HG03469 (cell line): ENCODE results near the gene CDH4.

ENCODE experiments used
- ATAC-seq: cut with Tn5 transposase; IDR thresholded peaks from one replicate; pipeline ENCODE4 v1.9.1; 2021; ENCODE audit warnings: mild to moderate bottlenecking, moderate library complexity, moderate number of reproducible peaks; ENCODE audit not compliant: unreplicated experiment

The CDH4 gene

DNA sequence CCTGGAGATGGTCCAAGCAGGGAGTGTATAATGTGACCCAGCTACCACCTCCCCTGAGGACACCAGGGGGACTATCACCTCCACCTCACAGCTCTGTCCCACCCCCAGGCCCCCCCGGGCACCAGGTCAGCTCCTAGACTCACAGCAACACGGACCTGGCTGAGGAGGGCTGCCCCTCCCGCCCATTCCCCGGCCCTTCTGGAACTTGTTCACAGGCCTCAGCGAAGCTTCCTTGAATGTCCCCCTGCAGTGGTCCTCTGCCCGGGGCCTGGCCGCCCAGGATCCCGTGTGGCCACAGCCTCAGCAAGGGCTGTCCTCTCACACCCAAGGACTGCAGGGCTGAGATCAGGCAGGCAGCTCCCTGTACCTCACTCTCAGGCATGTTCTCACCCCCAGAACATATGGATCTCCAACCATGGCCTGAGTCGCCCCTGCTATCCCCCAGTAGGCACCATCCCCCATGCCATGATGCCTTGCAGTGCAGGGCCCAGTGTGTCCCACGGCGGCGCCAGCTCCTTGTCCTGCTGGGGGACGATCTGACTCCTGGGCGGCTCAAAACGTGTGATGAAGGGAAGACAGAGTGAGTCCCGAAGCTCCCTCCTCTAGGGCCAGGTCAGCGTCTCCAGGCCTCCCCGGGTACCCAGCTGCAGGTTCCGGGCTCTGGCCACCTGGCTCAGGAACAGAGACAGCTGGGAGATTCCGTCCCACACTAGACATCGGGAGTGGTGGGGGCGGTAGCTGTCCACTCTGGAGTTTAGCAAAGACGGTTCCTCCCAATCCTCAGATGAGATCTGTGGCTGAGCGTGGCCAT is 655.2 kb downstream of the CDH4 start:
- ATAC-seq, result no peak

DNA sequence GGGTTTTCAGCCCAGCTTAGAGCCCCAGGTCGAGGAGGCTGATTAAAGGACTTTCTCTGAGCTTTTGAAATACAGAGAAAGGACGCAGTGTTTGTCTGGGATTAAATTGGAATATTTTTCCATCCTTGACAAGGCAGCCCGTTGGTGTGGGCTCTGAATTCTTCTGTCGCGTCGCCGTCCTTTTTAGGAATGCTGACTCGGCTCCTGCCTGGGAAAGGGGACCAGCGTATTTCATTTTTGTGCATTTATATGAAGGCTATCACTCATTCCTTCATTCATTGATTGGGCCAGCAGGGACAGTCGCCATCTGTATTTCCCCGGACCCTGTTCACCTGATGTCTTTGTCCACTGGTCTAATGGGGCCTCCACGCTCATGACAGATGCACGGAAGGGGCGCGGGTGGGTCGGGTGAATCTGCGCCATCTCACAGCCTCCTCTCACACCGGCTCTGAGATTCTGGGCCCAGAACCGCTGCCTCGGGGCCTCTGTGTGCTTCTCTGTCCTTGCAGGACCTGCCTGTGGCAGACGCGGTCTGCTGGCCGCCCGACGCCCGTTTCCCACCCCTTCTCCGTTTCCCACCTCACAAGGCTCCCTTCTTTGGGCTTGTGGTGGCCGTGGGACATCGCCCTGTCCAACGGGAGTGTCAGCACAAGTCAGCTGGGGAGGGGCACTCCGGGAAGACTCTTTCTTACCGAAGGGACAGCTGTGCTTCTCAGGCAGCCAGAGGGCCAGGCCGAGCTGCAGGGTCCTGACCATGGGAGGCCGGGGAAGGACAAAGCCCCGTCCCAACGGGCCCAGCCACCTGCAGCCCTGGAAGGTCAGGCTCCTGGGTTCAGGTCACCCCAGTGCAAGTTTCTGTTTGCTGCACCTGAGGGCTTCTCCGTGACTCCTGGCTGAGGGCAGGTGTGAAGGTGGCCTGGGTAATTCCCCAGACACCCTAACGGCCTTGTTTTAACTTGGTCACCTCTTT is 656.3 kb downstream of the CDH4 start:
- ATAC-seq, result no peak

DNA sequence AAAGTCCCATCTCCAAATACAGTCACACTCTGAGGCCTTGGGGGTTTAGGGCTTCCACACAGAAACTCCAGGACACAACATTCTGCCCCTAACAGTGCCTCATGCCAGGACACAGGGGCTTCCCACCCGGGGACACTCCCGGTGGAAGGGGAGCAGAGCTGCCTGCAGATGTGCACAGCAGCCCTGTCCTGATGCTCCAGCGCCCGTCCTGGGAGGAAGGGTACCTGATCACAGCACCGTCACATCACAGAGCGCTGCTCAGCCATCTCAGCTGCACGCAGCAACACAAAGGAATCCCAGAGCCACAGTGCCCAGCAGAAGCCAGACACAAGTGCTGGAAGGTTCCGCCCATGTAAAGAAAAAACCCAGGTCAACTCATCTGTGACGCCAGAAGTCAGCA is 657.0 kb downstream of the CDH4 start:
- no peak for ATAC-seq

DNA sequence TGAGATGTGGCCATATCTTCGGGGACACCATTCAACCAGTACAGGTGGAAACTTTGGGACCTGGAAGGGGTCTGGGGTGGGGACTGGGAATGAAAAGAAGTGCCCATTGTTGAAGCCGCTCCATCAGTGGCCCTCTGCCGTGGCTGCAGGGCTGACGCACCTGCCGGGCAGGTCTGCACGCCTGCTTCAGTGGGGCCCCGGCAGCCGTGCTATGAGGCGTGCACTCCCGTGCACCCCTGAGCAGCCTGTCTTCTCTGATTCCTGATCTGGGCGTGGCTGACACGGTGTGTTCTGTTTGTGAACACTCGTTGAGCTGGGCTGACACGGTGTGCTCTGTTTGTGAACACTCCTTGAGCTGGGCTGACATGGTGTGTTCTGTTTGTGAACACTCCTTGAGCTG is 657.8 kb downstream of the CDH4 start:
- ATAC-seq, result no peak

DNA sequence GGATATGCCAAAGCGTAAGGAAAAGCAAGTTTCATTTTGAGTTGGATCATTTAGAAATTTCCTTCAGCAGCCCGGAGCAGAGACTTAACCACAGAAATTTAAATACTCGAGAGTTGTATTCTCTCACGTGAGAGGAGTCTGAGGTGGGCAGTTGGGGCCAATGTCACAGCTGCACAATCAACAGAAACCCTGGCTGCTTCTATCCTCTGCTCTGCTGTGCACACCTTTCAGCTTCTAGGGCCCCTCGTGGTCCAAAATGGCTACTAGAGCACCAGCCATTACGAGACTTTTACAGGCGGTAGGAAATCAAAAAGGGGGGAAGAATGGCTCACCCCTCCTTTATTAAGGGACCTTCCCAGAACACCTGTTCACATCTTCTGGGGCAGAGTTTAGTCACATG is 659.8 kb downstream of the CDH4 start:
- no peak for ATAC-seq

DNA sequence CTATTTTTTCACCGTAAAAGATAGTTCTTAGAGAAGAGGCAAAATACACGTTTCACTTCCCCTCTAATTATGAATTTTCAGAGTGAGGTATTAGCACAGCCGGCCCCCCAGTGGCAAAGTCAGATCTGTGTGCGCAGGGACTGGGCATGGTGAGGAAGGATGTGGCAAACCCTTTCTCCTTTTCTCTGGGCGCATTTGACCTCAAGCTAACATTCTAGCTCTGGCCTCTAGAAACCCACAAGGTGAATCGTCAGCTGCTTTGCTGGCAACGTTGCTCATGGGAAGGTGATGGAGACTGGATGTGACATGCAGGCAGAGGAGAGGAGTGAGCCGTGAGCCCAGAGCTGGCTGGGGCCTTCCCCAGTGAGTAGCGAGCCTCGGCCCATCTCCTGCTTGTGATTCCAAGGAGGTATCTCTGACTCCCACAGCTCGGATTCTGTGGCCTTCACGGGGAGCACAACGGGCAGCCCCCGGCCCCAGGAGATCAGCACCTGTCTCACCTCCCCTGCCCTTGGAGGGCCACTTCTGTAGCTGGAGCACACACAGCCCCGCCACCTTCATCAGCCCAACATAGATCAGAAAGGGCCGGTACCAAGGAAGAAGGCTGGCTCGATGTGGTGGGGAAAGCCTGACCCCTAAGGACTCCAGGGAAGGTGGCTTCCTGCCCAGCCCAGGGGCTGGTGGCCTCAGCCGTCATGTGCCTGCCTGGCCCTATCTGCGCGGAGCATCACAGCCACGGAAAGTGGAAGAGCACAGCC is 660.8 kb downstream of the CDH4 start:
- ATAC-seq, result peak; percentile 70

DNA sequence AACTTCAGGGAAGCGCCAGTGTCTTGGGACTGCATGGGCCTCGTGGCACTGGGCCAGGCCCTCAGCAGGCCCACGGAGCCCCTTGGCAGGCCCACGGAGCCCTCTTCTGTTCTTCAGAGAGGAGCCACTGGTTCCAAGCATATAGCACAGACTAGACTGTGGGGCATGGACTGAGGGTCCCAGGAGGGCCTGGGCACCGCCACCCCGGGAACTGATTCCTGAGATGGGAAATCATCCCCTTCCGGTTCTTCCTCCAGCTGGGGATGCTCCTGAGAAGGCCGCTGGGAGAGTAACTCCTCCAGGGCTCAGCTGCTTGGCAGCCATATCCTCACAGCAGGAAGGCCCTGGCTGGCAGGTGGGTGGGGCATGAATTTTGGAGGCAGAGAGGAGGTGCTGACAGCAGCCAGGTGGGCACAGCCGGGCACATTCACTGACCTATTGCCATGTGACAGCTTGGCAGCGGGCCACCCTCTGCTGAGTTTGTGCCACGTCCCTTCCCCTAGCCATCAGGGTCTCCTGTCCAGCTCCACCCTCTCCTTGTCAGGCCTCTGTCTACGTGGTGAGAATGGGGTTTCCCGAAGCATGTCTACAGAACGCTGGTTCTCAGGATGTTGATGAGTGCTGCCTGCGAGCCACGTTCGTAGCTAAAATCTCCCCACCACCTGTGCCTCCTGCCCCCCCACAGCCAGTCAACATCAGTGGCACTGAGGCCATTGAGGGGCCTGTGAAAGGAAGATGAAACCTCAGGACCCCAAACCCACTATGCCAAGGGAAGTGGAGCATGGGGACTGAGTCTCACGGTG is 661.6 kb downstream of the CDH4 start:
- no peak for ATAC-seq

DNA sequence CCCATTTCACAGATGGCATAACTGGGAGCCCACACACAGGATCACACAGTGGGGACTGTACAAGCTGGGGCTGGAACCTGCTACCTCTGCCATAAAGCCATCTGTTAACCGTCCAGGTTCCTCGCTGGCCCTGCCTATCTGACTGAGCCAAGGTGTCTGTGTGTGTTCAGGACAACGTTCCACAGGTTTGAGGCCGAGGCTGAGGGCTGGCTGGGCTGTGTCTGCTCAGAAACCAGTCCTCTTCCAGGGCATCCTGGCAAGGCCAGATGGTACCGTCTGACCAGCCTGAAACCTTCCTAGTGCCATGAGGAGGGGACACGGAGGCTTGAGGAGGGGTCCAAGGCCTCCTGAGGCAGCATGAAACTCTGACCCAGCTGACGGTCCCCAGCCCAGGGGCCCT is 663.0 kb downstream of the CDH4 start:
- no peak for ATAC-seq

DNA sequence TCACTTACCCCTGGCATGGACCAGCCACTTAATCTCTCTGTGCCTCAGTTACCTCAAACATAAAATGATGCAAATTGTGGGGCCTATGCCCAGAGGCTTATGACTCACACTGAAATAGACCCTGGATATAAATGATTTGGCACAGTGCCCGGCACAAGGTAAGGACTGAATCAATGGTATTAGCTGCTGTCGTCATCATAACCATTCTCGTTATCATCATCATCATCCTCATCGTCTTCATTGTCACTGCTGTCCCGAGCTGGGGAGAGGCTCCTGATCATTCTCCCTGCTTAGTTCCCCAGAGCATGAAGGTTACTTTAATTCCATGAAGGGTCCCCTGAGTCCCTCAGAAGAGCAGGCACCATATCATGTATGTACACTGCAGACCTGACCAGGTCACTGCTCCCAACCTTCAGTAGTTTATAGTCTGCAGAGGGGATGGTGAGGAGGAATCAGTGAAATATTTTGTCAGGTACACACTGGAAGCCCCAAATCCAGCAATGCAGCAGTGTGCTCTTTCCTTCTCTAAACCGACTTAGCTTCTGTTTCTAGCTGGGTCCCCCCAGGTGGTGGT is 664.3 kb downstream of the CDH4 start:
- ATAC-seq, result no peak

DNA sequence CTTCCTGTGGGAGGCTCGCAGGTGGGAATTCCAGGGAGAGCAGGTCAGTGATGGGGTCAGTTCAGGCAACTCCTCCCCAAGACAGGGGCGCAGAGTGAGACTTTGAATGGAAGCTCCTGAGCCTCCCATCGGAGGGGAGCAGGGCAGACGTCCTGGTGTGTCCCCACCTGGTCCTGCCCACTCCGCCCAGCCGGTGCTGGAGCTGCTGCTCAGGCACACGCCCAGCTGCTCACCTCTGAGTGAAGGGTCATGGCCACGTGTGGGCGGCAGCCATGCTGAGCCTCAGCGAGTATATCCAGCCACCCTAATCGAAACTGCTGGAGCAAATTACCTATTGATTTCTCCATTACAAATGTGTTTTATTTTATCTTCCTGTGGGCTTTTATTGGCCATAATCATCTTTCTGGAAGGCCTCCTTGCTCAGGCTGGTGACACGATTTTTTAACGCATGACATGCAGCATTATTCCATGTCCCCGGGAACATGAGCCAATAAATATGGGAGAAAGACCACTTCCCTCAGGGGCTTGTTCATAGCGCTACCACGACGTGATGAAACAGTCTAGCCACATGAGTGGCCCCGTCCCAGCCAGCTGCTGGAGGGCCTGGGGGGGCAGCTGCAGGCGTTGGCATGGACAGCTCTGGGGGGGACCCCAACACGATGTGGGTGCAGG is 665.5 kb downstream of the CDH4 start:
- ATAC-seq, result no peak

DNA sequence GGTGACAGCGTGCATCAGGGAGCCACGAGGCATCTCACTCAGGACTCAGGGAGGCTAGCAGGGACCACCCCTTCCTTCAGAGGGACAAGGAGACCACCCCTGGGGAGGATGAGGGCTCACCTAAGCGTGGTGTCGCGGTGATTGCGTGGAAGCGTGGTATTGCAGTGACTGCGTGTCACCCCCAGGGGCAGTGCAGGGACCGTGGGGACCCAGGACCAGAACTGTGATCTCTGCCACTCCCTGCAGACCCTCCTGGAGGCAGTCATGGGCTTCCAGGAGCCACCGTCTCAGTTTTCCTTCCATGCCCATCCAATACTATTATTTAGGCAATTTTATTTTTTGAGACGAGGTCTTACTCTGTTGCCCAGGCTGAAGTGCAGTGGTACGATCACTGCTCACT is 666.5 kb downstream of the CDH4 start:
- ATAC-seq, result no peak

DNA sequence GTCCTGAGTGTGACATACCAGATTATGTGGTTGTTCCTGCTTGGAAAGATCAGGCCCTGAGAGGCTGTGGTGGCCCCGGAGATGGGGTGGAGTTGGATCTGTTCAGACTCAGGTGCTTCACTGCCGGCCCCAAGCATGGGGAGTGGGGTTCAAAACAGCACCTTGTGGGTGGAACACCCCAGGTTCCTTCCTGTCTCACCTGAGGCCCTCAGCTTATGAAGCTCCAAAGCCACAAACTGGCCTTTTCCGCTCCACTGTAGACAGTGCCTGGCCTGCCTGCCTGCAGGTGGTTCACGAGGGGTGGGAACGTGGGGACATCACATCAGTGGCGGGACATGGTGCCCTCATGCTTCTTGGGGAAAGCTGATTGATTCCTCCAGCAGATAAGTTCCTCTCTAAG is 667.2 kb downstream of the CDH4 start:
- ATAC-seq, result no peak

DNA sequence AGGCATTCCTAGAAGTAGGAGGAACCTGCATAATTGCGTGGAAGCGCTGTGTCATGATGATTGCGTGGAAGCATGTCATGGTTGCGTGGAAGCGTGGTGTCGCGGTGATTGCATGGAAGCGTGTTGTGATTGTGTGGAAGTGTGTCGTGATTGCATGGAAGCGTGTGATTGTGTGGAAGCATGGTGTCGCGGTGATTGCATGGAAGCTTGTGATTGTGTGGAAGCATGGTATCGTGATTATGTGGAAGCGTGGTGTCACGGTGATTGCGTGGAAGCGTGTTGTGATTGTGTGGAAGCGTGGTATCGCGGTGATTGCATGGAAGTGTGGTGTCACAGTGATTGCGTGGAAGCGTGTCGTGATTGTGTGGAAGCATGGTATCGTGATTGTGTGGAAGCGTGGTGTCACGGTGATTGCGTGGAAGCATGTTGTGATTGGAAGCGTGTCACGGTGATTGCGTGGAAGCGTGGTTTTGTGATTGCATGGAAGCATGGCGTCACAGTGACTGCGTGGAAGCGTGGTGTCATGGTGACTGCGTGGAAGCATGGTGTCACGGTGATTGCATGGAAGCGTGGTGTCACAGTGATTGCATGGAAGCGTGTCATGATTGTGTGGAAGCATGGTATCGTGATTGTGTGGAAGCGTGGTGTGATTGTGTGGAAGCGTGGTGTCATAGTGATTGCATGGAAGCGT is 667.8 kb downstream of the CDH4 start:
- no peak for ATAC-seq

DNA sequence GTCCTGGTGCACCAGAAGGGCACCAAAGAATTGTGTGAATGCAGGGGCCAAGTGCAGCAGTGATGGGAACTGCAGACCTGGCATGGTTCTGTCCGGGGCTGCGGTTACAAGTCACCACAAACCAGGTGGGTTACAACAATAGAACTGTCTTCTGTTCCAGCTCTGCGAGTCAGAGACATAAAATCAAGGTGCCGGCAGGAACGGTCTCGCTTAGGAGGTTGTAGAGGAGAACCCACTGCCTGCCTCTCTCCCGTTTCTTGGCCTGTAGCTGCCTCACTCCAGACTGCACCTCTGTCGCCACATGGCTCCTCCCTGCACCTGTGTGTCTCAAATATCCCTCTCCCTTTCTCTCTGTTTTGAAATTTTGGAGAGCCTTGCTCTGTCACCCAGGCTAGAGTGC is 670.4 kb downstream of the CDH4 start:
- no peak for ATAC-seq

DNA sequence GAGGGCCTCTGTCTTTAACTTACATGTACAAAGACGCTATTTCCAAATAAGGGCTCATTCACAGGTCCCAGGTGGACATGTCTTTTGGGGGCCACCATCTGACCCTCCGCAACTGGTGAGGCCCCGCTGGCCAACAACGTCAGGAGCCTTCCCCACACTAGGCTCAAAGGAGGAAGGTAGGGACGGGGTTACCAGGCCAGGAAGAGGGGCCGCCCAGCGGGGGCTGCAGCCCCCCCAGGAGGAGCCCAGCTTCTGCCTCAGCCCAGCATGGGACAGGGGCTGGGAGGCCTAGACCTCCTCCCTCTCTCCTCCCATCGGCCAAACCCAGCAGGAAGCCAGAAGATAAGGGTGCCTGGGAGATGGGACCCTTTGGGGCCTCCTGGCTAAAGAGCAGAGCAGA is 670.9 kb downstream of the CDH4 start:
- ATAC-seq, result no peak

DNA sequence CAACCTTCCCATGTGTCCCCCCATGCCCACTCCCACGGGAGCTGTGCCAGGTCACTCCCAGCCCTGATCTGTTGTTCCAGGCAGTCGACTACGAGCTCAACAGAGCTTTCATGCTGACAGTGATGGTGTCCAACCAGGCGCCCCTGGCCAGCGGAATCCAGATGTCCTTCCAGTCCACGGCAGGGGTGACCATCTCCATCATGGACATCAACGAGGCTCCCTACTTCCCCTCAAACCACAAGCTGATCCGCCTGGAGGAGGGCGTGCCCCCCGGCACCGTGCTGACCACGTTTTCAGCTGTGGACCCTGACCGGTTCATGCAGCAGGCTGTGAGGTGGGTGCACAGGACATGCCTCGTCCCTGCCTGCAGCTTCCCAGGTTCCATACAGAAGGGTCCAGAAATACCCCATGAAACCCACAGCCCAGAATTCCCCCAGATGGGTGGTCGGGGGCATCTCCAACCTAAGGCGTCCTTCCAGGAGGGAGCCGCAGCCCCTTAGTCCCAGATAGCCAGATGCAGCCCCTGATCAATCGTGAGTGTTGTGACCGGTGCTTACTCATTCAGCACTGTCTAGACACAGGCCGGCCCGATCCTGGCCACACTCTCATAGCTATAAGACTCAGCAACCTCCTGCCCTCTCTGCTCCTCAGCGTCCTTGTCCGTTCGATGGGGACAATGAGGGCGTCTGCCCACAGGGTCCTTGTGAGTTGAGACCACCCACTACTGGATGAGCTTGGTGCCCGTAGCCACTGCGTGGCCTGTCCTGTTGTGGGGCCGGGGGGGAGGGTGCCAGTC is 671.5 kb downstream of the CDH4 start:
- no peak for ATAC-seq

DNA sequence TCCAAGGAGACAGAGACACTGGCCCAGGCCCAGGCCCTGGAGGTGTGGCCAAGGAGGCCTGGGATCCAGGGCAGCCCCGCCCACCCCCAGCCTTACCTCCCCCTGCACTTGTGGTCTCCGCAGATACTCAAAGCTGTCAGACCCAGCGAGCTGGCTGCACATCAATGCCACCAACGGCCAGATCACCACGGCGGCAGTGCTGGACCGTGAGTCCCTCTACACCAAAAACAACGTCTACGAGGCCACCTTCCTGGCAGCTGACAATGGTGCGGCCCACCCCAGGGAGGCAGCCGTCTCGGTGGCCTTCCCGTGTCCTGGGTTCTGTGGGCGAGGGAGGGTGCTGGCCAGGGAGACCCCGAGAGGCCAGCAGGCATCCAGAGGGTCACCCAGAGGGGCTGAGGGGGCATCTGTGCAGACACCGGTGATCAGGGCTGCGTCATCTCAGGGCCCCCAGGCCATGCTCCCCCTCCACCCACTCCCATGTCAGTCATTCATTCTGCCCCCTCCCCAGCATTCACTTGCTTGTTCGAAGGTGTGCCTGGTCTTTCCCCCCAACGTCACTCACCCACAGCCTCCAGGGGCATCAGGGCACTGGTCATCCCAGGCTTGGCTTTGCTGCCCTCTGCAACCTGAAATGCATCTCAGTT is 672.3 kb downstream of the CDH4 start:
- no peak for ATAC-seq
